K562 (cell line): Measurements from ENCODE around the gene GPATCH4. TPM values are rescaled to one million over a fixed set of nuclear protein-coding genes. Genes with fewer than 3 reads are reported as not detected.

Experiments used
- ATF1 ChIP-seq, 2 experiments: fragments of 450-650 bp in 1 of 2; IDR thresholded peaks; 2 replicates each; pipeline ENCODE4 v1.6.1; 2016; ENCODE audit warnings: missing compliant biosample characterization in 1 of 2, missing genetic modification characterization in 1 of 2
- BRF1 ChIP-seq: IDR thresholded peaks from 3 replicates; pipeline ENCODE4 v1.6.1; 2011; ENCODE audit warnings: borderline replicate concordance, mild to moderate bottlenecking; ENCODE audit not compliant: insufficient read length; ENCODE audit errors: extremely low read depth
- CEBPG ChIP-seq, 3 experiments: fragments of 200-800 bp in 1 of 3; sonication (Bioruptor generic) in 1 of 3; sonication (generic) in 1 of 3; formaldehyde crosslinking in 1 of 3; IDR thresholded peaks in 2 of 3; conservative IDR thresholded peaks in 1 of 3; 2 replicates each; pipeline versions ENCODE4 v1.6.1 to v1.8.0; 2016 to 2022; ENCODE audit warnings: missing compliant biosample characterization in 2 of 3, missing genetic modification characterization in 2 of 3, mild to moderate bottlenecking in 1 of 3, missing genetic modification reagents in 1 of 3
- FUS ChIP-seq: fragments of 200-400 bp; formaldehyde crosslinking; optimal IDR thresholded peaks from 2 replicates; pipeline ENCODE3; 2017; ENCODE audit warnings: low read depth, low read length
- MECOM ChIP-seq: fragments of 250-450 bp; sonication (Bioruptor Pico); IDR thresholded peaks from 2 replicates; pipeline ENCODE4 v1.8.0; 2022; ENCODE audit warnings: inconsistent platforms
- MNT ChIP-seq, 2 experiments: fragments of 450-650 bp; conservative IDR thresholded peaks; 2 replicates each; pipeline ENCODE4 v1.6.1; 2017; ENCODE audit warnings: mild to moderate bottlenecking in 2 of 2, moderate library complexity in 2 of 2
- NFRKB ChIP-seq: fragments of 450-650 bp; IDR thresholded peaks from 2 replicates; pipeline ENCODE4 v1.6.1; 2016; ENCODE audit warnings: low read depth
- RHOXF2B ChIP-seq: fragments of 250-450 bp; sonication (Bioruptor Pico); conservative IDR thresholded peaks from 2 replicates; pipeline ENCODE4 v1.5.1; 2021
- TAL1 ChIP-seq: fragments of 450-650 bp; IDR thresholded peaks from 2 replicates; pipeline ENCODE4 v1.6.1; 2016; ENCODE audit warnings: mild to moderate bottlenecking
- TGIF2 ChIP-seq: sonication (generic); formaldehyde crosslinking; IDR thresholded peaks from 2 replicates; pipeline ENCODE4 v1.8.1; 2022; ENCODE audit warnings: mild to moderate bottlenecking, missing genetic modification reagents, moderate library complexity
- ZBTB43 ChIP-seq: sonication (generic); formaldehyde crosslinking; IDR thresholded peaks from 2 replicates; pipeline ENCODE4 v1.8.0; 2023; ENCODE audit warnings: mild to moderate bottlenecking, missing genetic modification reagents
- ZNF197 ChIP-seq: fragments of 200-800 bp; sonication (Bioruptor generic); IDR thresholded peaks from 2 replicates; pipeline ENCODE4 v1.6.1; 2016; ENCODE audit warnings: low read depth, missing genetic modification characterization, missing compliant biosample characterization
- ZNF780A ChIP-seq: fragments of 250-450 bp; sonication (Bioruptor Pico); IDR thresholded peaks from 2 replicates; pipeline ENCODE4 v1.5.0; 2021; ENCODE audit warnings: mild to moderate bottlenecking
- polyA plus RNA-seq, 8 experiments: library from polyadenylated mRNA; depleted of rRNA in 4 of 8; stranded (reverse) in 5 of 8; unstranded in 3 of 8; fragments of >200 nt; fragmentation: Nextera tagmentation in 2 of 8; fragmentation: Illumina TruSeq in 1 of 8; extraction: Ambion mirVana in 2 of 8; extraction: Trizol in 1 of 8; gene quantifications; 2 replicates each; pipeline versions ENCODE4 v1.2.1 to v1.2.3, GENCODE V29; 2011 to 2014; ENCODE audit warnings: inconsistent platforms in 1 of 8, missing spikeins in 1 of 8
- total RNA-seq, 7 experiments: library from RNA; depleted of rRNA in 6 of 7; stranded (reverse); fragments of >200 nt in 6 of 7; fragmentation: Illumina TruSeq in 2 of 7; extraction: Trizol in 2 of 7; gene quantifications; 2 replicates each; pipeline versions ENCODE4 v1.2.1 to v1.2.3, GENCODE V29; 2011 to 2021; ENCODE audit warnings: low replicate concordance in 1 of 7
- TF ChIP-seq, protein P1 (sequence below), 2 experiments: fragments of 450-650 bp in 1 of 2; sonication (generic) in 1 of 2; formaldehyde crosslinking in 1 of 2; IDR thresholded peaks in 1 of 2; conservative IDR thresholded peaks in 1 of 2; 2 replicates each; pipeline versions ENCODE4 v1.6.1 to v1.8.1; 2016 to 2023; ENCODE audit warnings: mild to moderate bottlenecking in 2 of 2, moderate library complexity in 2 of 2, inconsistent platforms in 1 of 2, missing genetic modification reagents in 1 of 2
- TF ChIP-seq, protein P2 (sequence below), 3 experiments: fragments of 200-800 bp in 1 of 3; fragments of 250-450 bp in 1 of 3; fragments of 450-650 bp in 1 of 3; sonication (Bioruptor Pico) in 1 of 3; sonication (Bioruptor generic) in 1 of 3; formaldehyde crosslinking in 1 of 3; IDR thresholded peaks; 2 replicates each; pipeline versions ENCODE4 v1.6.1 to v1.8.0; 2016 to 2022; ENCODE audit warnings: mild to moderate bottlenecking in 2 of 3, missing genetic modification characterization in 2 of 3, missing compliant biosample characterization in 1 of 3, moderate library complexity in 1 of 3
- TF ChIP-seq, protein P3 (sequence below): IDR thresholded peaks from 3 replicates; pipeline ENCODE4 v1.6.1; 2011; ENCODE audit warnings: borderline replicate concordance, mild to moderate bottlenecking; ENCODE audit not compliant: insufficient read length, insufficient read depth

Gene GPATCH4
- total and polyA plus RNA-seq, 9 of the 15 experiments (the other 6 are each of a cell fraction or from before 2014, with no cell fraction given), result 43.7 to 105 (median 76.5) TPM

- TF ChIP-seq MNT (conservative IDR thresholded peaks at IDR 0.05) (peak; percentile 65 to 89), FUS (no peak), CEBPG (CRISPR knock-in tag; IDR thresholded peaks at IDR 0.05) (no peak), CEBPG (tag; conservative IDR thresholded peaks at IDR 0.05 in 1 of 2, IDR thresholded peaks at IDR 0.05 in 1 of 2) (no peak), ZBTB43 (CRISPR knock-in tag) (no peak), TAL1 (no peak), ZNF780A (CRISPR knock-in tag) (no peak), ZNF197 (CRISPR knock-in tag) (no peak), MECOM (CRISPR knock-in tag) (no peak), RHOXF2B (CRISPR knock-in tag) (no peak), TGIF2 (CRISPR knock-in tag) (peak; percentile 45; the same call in 1 of the 2 replicates), ATF1 (CRISPR knock-in tag; IDR thresholded peaks at IDR 0.05) (no peak), ATF1 (tag; IDR thresholded peaks at IDR 0.05) (peak; percentile 89), BRF1 (no peak), NFRKB (peak; percentile 43; the same call in 1 of the 2 replicates)
- TF ChIP-seq, protein P1, sequence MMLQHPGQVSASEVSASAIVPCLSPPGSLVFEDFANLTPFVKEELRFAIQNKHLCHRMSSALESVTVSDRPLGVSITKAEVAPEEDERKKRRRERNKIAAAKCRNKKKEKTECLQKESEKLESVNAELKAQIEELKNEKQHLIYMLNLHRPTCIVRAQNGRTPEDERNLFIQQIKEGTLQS (IDR thresholded peaks at IDR 0.05), result no peak
- TF ChIP-seq, protein P1 (CRISPR knock-in tag; conservative IDR thresholded peaks at IDR 0.05), result no peak
- TF ChIP-seq, protein P2, sequence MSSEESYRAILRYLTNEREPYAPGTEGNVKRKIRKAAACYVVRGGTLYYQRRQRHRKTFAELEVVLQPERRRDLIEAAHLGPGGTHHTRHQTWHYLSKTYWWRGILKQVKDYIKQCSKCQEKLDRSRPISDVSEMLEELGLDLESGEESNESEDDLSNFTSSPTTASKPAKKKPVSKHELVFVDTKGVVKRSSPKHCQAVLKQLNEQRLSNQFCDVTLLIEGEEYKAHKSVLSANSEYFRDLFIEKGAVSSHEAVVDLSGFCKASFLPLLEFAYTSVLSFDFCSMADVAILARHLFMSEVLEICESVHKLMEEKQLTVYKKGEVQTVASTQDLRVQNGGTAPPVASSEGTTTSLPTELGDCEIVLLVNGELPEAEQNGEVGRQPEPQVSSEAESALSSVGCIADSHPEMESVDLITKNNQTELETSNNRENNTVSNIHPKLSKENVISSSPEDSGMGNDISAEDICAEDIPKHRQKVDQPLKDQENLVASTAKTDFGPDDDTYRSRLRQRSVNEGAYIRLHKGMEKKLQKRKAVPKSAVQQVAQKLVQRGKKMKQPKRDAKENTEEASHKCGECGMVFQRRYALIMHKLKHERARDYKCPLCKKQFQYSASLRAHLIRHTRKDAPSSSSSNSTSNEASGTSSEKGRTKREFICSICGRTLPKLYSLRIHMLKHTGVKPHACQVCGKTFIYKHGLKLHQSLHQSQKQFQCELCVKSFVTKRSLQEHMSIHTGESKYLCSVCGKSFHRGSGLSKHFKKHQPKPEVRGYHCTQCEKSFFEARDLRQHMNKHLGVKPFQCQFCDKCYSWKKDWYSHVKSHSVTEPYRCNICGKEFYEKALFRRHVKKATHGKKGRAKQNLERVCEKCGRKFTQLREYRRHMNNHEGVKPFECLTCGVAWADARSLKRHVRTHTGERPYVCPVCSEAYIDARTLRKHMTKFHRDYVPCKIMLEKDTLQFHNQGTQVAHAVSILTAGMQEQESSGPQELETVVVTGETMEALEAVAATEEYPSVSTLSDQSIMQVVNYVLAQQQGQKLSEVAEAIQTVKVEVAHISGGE (CRISPR knock-in tag; IDR thresholded peaks at IDR 0.05), result peak in 1 of 3 experiments; percentile 93; a peak in 2 of 6 replicates
- TF ChIP-seq, protein P3, sequence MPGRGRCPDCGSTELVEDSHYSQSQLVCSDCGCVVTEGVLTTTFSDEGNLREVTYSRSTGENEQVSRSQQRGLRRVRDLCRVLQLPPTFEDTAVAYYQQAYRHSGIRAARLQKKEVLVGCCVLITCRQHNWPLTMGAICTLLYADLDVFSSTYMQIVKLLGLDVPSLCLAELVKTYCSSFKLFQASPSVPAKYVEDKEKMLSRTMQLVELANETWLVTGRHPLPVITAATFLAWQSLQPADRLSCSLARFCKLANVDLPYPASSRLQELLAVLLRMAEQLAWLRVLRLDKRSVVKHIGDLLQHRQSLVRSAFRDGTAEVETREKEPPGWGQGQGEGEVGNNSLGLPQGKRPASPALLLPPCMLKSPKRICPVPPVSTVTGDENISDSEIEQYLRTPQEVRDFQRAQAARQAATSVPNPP, result no peak
These were observed 29.2 kb downstream of the GPATCH4 start, which contains the start of gene IQGAP3 (continued) for GRCh38 chr1:156571919-156572662.
